ENCODE data around the gene FERMT1.
"Not testable (repeated sequence)": the region's sequence is repeated elsewhere in the genome, so short reads cannot be mapped to it uniquely, and the experiment has no call there.

FERMT1 gene

GRCh38 chr20:6039766-6040165, 83.1 kb downstream of the FERMT1 start:
- no peak overlapping the region for H3K27ac ChIP-seq
- TF ChIP-seq CTCF (conservative IDR thresholded peaks at IDR 0.05) (no peak), ZFX (IDR thresholded peaks at IDR 0.05) (no peak)

- H3K27ac ChIP-seq: no peak overlapping the region
- no peak for TF ChIP-seq CTCF (conservative IDR thresholded peaks at IDR 0.05)
- TF ChIP-seq ZFX (IDR thresholded peaks at IDR 0.05): no peak
Measured at GRCh38 chr20:6038256-6038655, 84.6 kb downstream of the FERMT1 start.

- H3K27ac ChIP-seq: no peak overlapping the region
- TF ChIP-seq ZFX (IDR thresholded peaks at IDR 0.05) (no peak), CTCF (conservative IDR thresholded peaks at IDR 0.05) (no peak)
Measured at GRCh38 chr20:6037082-6037481, 85.7 kb downstream of the FERMT1 start.

GRCh38 chr20:6036213-6036612, 86.6 kb downstream of the FERMT1 start:
- TF ChIP-seq CTCF (conservative IDR thresholded peaks at IDR 0.05) (no peak), ZFX (IDR thresholded peaks at IDR 0.05) (no peak)

GRCh38 chr20:6034134-6034969, 88.5 kb downstream of the FERMT1 start:
- no peak for TF ChIP-seq ZFX (IDR thresholded peaks at IDR 0.05)
- TF ChIP-seq CTCF (conservative IDR thresholded peaks at IDR 0.05): no peak
- no peak overlapping the region for H3K27ac ChIP-seq

More at GRCh38 chr20:6036213-6036612, 86.6 kb downstream of the FERMT1 start:
- no peak overlapping the region for H3K27ac ChIP-seq

GRCh38 chr20:6032907-6033306, 89.9 kb downstream of the FERMT1 start:
- H3K27ac ChIP-seq: not testable (repeated sequence)

- TF ChIP-seq CTCF (conservative IDR thresholded peaks at IDR 0.05) (no peak), ZFX (IDR thresholded peaks at IDR 0.05) (no peak)
Measured at GRCh38 chr20:6030453-6031080, 92.3 kb downstream of the FERMT1 start.

More at GRCh38 chr20:6030453-6031080, 92.3 kb downstream of the FERMT1 start:
- no peak overlapping the region for H3K27ac ChIP-seq

Data from C4-2B (cell line).